Midbrain (tissue), 1 donor: ENCODE measurements around the gene ADAMTSL1.

Experiments
- DNase-seq: peaks from one replicate; lab custom pipeline; 2025; lab: John Stamatoyannopoulos, UW

ADAMTSL1 gene

DNA sequence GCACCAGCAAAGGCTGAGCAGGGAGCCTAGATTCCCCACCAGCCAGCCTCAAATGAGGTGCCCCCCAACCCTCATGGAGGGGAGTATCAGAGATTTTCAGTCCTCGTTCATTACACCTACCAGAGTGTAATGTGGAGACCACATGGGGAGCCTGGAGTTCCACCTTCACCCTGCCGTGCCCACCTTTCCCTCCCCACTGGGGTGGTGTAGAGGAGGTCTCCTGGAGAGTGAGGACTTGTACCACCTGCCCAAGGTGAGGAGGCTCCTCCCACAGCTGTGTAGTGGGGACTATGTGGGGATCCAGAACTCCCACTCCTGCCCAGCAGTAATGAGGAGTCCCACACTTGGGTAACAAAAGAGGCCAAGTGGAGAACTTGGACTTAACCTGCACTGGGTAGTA is 337.2 kb downstream of the ADAMTSL1 start:
- DNase-seq, result no peak

DNA sequence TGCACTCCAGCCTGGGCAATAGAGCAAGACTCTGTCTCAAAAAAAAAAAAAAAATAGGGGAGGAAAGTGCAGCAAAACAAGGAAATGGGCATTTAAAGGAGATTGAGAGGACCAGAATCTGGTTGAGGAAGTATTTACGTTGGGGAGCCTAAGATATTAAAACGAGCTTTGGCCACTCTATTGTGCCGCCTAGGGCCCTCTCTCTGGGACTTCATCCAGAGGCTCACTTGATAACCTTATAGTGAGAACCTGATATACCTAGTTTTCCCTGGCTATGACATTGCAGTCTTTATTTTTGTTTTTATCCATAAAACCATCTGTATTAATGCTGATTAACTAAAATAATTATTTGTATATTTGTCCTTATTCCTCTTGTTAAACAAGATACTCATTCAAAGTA is 345.5 kb downstream of the ADAMTSL1 start:
- DNase-seq, result no peak

DNA sequence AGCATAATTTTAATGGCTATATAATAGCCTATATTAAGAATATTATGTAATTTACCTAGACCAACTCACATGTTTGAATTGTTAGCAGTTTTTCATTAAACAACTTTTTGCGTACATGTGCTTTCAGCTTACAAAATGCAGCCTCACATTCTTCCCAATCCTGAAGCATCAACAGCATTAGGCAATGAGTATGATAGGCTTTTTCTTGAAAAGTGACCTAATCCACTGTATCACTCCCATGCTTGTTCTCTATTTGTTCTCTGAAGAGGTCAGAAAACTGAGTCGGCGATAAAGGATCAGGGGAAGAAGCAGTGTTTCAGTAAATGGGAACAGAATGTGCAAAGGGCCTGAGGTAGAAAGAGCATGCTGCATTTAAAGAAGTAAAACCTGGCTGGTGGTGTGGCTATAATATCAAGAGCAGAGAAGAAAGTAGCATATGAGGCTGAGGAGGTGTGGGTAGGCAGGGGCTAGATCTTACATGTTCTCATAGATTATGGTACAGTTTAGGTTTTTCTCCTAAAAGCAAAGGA is 346.7 kb downstream of the ADAMTSL1 start:
- DNase-seq, result no peak

DNA sequence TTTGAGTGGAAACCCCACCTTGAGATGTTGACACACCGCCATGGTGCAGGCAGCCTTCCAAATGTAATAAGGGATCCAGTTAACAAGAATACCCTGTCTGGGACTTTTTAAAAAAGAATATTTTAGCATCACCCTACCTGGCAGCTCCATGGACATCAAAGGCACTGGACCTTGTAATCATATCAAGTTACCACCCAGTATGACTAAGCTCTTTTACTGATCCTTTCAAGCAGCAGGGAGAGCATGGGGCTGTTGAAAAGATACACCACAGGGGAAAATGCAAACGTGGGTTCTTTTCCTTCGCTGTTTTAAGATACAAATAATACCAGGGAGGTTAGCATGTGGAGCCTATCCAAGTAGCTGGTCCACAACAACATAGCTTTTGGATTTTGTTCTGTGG is 347.8 kb downstream of the ADAMTSL1 start:
- DNase-seq, result no peak

DNA sequence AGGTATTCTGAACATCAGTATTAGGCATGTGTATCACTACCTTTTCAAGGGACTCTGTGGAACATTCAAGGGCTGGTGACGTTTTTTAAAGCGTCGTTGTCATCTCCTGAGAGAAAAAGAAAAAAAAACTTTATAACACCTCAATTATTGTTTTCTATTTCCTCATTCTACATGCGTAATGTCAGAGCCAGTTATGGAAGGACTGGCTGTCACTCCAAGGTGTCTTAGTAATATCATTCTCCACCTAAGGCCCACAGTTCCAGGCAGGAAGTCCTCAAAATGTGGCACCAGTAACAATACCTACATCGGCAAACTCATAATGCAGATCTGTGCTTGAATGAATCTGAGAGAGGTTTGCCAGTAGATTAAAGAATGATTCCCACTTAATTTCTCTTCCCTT is 348.9 kb downstream of the ADAMTSL1 start:
- no peak for DNase-seq

DNA sequence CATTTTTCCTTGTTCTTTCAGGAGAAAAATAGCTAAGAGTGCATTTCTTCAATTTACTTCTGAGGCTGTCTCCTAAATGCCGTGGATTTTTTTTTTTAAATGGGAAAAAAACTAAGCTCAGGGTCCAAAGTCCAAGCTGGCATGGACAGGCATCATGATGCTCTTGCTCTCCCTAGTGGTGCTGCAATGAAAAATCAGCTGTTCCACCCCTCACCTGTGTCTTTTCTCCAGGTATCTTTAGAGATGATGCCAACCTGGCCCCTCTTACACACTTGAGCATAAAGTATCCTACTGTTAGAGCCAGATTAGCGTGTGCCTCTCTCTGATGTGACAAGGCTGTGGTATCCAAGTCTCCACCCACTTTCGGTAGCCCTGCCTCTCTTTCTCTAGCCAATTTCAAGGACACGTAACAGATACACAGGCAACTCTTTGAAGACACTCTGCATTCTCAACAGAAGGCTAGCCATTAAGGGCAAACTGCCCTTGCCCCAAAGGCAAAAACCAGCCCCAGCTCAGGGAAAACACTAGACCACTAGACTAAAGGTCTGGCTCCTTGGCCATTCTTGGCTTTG is 350.2 kb downstream of the ADAMTSL1 start:
- no peak for DNase-seq

DNA sequence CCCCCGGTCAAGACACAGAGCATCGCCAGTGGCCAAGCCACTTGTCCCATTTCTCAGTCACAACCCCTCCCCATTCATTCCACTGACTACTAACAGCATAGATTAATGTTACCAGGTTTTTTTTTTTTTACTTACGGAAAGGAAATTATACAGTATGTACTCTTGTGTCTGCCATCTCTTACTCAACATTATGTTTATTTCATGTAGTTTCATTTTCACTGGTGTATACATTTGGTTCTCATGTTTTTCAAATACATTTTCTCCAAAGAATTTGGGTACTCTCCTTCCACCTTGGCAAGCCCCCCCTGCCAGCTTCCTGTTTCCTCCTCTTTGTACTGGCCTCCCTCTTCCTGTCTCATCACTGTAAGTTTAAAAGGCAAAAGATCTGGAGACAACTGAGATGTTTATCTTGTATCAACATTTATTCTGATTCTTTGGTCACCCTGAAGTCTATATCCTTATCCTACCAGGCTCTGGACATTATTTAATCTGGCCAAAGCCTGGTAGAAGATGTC is 351.8 kb downstream of the ADAMTSL1 start:
- no peak for DNase-seq

DNA sequence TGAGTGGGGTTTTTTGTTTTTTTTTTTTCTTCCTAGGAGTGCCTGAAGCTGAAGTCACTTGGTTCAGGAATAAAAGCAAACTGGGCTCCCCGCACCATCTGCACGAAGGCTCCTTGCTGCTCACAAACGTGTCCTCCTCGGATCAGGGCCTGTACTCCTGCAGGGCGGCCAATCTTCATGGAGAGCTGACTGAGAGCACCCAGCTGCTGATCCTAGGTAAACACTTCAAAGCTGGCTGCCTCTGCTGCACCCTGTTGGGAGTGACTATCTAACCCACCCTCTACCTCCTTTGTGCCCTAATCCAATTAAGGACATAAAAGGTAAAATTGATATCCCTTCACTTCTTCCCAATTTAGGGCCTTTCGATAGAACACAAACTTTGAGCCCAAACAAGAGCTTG is 352.3 kb downstream of the ADAMTSL1 start:
- no peak for DNase-seq

DNA sequence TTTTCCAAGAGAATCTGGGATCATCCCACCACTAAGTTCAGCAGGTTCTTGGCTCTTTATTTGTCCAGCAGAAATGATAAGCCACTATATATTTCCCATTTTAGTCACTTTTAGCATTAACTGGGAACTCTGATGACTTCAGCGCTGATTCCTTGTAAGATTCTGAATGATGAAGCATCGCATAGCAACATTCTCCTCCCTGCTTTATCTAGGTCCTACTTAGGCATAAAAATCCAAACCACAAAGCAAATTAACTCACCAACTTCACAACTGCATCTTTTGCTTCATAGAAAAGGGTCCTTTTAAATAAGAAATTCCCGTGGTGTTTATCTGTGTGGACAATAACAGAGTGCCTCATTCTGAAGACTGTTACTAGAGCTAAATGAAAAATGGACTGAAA is 355.1 kb downstream of the ADAMTSL1 start:
- DNase-seq, result no peak

DNA sequence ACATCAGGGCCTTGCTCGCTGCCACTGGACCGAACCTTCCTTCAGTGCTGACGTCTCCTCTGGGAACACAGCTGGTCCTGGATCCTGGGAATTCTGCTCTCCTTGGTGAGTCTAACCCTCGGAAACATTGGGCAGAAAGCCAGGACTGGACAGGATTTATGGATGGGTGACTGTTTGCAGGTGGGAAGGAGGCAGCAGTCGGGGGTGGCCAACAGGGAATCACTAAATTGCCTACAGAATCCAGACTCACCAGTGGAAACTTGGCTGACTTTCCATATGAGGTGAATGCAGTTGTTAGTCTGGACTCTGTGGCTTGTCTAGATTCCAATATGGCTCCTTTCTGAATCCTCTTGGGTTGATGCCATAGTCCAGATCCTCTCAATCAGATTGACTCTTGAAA is 355.9 kb downstream of the ADAMTSL1 start:
- no peak for DNase-seq

DNA sequence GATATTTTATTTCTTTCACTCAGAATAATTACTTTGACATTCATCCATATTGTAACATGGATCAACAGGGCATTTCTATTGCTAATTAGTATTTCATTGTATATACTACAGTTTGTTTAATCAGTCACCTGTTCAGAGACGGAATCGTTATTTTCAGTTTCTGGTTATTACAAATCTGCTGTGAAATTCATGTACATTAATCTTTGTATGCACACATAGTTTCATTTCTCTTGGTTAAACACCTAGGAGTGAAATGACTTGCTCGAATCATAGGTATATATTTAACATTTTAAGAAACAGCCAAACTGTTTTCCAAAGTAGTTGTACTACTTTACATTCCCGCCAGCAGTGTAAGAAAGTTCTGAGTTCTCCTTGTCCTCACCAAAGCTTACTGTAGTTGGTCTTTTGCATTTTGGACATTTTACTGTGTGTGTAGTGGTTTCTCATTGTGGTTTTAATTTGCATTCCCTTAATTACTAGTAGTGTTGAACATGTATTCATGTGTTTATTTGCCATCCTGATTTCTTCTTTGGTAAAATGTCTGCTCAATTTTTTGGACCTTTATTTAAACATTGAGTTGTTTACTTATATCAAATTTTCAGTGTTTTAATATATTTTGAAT is 360.9 kb downstream of the ADAMTSL1 start:
- no peak for DNase-seq

DNA sequence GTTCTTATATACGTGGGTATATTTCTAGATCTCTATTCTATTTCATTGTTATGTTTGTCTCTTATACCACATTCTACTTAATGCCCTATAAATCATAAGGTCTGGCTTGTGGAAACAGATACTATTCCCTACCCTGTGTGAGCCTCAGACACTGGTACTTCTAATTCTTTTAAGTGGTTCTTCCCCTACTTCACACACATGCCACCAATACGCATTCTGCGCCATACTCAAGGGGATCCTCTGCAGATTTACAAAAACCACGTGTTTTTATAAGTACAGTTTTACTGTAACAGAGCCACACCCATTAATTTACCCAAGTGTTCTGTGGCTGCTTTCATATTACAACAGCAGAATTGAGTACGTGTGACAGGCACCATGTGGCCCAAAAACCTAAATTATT is 363.4 kb downstream of the ADAMTSL1 start:
- DNase-seq, result no peak

DNA sequence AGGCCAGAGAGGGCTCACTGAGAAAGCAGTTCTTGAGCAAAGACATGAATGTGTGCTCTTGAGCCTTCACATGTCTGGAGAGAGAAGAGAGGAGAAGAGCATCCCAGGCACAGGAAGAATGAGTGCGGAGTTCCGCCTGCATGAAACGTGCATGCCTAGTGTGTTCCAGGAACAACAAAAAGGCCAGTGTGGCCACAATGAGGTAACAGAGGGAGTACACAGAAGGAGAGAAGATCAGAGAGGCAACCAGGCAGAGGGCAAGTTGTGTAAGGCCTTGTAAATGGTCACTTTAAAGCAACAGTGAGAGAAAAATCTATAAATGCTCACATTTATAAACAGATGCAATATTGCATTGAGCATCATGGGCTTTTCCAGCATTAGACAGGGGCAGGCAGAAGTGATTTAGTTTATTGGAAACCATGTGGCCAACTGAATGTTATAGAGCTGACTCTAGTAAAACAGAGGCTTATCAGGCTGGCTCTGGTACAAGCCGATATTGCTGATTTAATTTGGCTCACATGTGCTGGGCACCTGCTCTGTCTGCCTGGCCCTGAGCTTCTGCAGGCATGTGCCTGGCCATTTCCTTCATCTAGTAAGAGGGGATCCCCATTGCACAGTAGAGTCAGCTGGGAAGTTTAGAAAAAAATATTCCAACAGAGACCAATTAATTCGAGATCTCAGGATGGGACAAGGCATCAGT is 373.8 kb downstream of the ADAMTSL1 start:
- no peak for DNase-seq

DNA sequence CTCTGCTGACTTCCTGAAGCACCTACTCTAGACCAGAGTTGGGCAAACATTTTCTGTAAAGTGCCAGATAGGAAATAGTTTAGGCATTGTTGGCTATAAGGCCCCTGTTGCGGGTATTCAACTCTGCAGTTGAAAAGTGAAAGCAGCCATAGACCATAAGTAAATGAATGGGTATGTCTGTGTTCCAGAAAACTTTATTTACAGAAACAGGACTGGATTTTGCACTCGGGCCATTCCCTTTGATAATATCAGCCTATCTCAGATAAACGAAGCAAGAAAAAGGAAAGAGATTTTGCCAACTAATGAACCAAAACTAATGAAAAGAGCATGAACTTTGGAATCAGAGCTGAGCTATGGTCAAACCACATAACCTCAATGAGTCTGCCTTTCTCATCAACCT is 374.7 kb downstream of the ADAMTSL1 start:
- DNase-seq, result no peak

DNA sequence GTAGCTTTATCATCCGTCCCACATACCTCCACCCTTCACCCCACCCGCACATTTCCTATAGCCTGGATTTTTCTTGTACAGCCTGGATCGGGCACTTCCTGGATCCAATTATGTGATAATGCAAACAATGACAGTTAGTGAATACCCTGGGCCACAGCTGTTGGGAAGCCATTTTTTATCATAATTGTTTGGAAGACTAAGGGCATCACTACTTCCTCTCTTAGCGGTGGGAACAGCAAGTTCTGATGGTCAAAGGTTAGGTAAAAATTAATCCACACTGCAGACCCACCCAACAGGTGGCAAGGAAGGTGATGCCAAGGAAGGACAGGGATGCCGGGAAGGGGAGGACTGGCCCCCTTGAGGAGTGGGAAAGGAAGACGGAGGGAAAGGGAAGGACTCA is 375.3 kb downstream of the ADAMTSL1 start:
- no peak for DNase-seq

DNA sequence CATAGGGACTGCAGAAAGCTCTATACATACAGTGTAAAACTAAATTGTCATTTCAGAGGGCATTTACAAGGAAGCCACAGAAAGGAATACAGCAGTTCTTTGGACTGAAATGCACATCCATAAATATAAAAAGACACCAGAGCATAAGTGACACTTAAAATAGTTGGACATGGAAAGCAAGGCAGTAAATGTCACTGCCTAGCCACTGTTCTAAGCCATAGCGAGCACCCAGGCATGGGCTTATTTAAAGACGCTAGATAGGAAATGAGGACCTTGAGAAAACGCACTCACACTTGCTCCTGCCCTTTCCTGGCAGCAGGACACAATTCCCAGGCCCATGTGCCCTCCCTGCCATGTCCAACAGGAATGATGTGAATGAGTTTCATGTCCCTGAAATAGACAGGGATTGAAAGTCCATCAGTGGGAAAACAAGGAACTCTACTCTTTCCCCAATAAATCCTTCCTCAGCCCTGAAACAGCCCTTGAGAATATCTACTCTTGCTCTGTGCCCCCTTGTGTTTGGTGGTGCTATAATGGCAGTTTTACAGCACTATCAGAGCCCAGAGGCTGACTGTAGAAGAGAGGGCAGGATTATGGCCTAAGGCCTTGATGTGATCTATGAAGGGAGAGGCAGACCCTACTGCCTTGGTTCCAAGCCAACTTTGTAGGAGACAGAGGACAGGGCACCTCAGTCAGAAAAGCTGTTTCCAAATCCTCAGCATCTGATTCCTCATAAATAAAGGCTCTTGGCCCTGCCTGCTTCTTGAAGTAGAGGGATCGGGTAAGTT is 376.1 kb downstream of the ADAMTSL1 start:
- no peak for DNase-seq

DNA sequence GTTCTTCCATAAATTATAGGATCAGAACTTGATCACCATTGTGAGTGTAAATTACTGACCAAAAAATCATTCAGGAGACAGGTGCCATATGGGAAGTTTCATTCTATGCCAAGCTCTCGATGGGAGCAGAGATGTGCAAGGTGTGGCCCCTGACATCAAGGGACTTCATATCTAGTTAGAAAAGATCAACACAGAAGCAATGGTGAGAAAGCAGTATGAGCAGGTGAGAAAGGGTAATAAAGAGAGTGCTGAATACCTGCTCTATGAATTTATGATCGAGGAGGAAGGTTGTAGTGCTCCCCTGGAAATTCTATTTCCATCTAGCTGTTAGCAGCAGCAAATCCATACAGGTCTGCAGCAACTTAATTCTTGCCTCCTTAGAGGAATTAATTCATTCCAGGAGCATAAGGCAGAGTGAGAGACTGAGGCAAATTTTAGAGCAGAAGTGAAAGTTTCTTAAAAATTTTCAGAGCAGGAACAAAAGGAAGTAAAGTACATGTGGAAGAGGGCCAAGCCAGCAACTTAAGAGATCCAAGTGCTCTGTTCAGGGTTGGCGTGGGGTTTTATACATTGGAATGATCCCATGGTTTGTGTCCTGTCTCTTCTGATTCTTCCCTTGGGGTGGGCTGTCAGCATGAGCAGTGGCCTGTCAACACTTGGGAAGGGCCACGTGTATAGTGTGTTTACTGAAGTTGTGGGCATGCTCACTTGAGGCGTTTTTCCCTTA is 377.3 kb downstream of the ADAMTSL1 start:
- no peak for DNase-seq

DNA sequence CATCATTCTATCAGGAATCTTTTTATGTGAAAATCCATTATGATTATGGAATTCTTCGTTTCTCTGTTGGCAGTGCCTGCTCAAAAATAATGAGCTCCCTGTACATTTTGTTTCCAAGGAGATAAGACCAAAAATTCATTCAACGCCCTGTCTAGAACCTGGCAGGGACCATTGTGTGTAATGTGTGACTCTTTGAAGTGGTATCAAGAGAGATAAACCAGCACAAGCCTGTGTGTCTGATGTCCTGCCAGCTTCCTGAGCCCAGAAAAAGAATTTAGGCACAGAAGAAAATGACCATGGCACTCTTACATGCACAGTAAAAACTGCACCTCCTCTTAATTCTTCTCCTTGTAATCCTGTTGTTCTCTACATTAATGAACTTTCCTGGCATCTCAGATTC is 381.7 kb downstream of the ADAMTSL1 start:
- no peak for DNase-seq

DNA sequence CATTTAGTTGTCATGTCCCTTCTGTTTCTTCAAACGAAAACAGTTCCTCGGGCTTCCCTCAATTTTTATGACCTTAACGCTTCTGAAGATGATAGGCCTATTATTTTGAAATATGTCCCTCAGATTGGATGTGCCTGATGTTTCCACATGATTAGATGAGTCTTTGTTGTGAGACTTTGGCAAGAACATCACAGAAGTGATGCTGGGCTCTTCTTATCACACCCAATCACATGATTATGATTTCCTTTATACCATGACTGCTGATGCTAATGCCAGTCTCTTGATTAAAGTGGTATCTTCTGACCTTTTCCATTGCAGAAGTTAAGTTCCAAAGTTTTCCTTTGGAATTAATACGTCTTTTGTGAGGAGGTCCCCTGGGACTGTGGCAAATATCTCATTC is 383.4 kb downstream of the ADAMTSL1 start:
- DNase-seq, result no peak

DNA sequence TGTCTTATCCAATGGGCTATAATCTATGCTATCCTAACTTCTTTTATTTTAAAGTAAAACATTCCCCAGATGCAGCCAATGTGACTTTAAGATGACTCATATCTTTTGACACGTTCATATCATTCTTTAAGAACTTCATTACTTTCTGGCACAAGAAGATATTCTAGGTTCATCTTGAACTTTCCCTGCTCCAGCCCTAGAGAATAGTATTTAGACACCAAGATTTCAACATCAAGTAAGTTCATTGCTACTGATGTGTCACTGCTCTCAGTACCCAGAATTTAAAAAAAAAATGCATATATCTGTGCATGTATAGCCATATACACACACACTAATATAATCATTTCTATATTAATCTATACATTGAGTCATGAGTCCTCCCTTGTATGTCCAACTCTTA is 383.8 kb downstream of the ADAMTSL1 start:
- no peak for DNase-seq

DNA sequence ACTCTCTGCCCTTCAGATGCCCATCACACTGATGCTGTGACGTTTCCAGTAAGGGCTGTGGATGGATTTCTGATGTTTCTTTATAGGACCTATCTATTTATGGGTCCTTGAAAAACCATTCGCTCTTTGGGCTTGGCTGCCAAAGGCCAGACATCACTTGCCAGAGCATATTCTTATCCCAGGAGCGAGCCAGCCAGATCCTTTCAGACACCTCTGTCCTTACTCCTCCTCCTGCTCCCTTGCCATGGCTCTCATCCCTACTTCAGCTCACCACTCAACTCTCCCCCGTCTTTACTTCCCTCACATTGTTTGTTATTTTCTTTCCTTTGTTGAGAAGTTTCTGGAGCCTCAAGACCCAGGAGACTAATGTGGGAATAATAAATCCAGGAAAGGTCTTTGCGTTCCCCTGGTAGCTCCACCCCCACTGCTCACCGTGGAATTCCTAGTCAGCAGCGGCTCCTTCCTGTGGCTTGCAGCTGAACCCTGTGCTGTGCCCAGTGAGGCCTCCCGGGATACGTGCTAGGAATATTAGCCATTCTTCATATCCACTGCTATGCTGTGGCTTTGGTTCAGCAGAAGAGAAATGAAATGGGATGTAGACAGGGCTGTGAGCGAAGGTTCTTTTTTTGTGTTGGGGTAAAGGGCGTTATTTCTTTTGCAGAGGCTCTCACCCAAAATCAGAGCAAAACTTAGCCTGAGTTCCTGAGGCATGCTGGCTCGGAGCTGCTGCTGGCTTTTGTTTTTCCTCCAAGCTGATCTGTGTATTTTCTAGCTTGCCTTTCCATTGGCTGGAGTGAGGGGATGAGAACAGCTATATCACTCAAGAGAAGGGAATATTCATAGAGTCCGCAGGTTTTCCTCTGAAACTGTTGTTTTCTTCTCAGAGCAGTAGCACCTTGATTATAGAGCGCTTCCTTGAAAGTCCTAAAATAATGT is 387.9 kb downstream of the ADAMTSL1 start:
- DNase-seq, result no peak
